ENCODE results near the gene TCHP. TPM values are rescaled to one million over a fixed set of nuclear protein-coding genes. Genes with fewer than 3 reads are reported as not detected.

The TCHP gene
- total RNA-seq, 1 donor from 2014 or later = 4.2 TPM

- H3K9me3 ChIP-seq = no peaks in the 10 kb centered on the region
- DNase-seq (ENCODE audit: low spot score in 2 of 2) = no peak
- no peak overlapping the region for H3K4me3 ChIP-seq
- peaks cover 74 to 89% of the 10 kb centered on the region in 2 donors for H3K36me3 ChIP-seq
- H3K27me3 ChIP-seq = no peaks in the 10 kb centered on the region
- H3K27ac ChIP-seq = no peak overlapping the region
- H3K4me1 ChIP-seq = no peaks in the 10 kb centered on the region
- intact Hi-C loops (cut with DNase I) = no loop called here
- TF ChIP-seq, protein P1, sequence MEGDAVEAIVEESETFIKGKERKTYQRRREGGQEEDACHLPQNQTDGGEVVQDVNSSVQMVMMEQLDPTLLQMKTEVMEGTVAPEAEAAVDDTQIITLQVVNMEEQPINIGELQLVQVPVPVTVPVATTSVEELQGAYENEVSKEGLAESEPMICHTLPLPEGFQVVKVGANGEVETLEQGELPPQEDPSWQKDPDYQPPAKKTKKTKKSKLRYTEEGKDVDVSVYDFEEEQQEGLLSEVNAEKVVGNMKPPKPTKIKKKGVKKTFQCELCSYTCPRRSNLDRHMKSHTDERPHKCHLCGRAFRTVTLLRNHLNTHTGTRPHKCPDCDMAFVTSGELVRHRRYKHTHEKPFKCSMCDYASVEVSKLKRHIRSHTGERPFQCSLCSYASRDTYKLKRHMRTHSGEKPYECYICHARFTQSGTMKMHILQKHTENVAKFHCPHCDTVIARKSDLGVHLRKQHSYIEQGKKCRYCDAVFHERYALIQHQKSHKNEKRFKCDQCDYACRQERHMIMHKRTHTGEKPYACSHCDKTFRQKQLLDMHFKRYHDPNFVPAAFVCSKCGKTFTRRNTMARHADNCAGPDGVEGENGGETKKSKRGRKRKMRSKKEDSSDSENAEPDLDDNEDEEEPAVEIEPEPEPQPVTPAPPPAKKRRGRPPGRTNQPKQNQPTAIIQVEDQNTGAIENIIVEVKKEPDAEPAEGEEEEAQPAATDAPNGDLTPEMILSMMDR (IDR thresholded peaks at IDR 0.05) = peak in 1 of 3 experiments; percentile 18
These were observed 34.0 kb downstream of the TCHP start for GRCh38 chr12:109934026-109934425.

- intact Hi-C loops (cut with DNase I) = no loop called here
- no peak for DNase-seq (ENCODE audit: low spot score in 2 of 2)
- Histone ChIP-seq H3K9me3 (no peaks in the 10 kb centered on the region), H3K27me3 (no peaks in the 10 kb centered on the region), H3K36me3 (peaks cover 59 to 69% of the 10 kb centered on the region in 2 donors), H3K4me1 (no peaks in the 10 kb centered on the region), H3K27ac (no peak overlapping the region), H3K4me3 (no peak overlapping the region)
- TF ChIP-seq, protein P1 (IDR thresholded peaks at IDR 0.05) = no peak
These were observed 37.3 kb downstream of the TCHP start for GRCh38 chr12:109937371-109937770.

GRCh38 chr12:109938947-109939346 lies 38.9 kb downstream of the TCHP start:
- no peak for DNase-seq (ENCODE audit: low spot score in 2 of 2)

GRCh38 chr12:109939504-109939903 lies 39.4 kb downstream of the TCHP start:
- Histone ChIP-seq H3K36me3 (peaks cover 42 to 49% of the 10 kb centered on the region in 2 donors), H3K9me3 (no peaks in the 10 kb centered on the region), H3K27me3 (no peaks in the 10 kb centered on the region), H3K4me3 (no peak overlapping the region), H3K4me1 (no peaks in the 10 kb centered on the region), H3K27ac (no peak overlapping the region)
- DNase-seq (ENCODE audit: low spot score in 2 of 2) = no peak
- intact Hi-C loops (cut with DNase I) = no loop called here
- TF ChIP-seq, protein P1 (IDR thresholded peaks at IDR 0.05) = no peak

More at GRCh38 chr12:109938947-109939346, 38.9 kb downstream of the TCHP start:
- intact Hi-C loops (cut with DNase I) = no loop called here
- TF ChIP-seq, protein P1 (IDR thresholded peaks at IDR 0.05) = no peak
- no peaks in the 10 kb centered on the region for H3K27me3 ChIP-seq
- no peak overlapping the region for H3K4me3 ChIP-seq
- H3K27ac ChIP-seq = no peak overlapping the region
- H3K36me3 ChIP-seq = peaks cover 48 to 54% of the 10 kb centered on the region in 2 donors
- H3K9me3 ChIP-seq = no peaks in the 10 kb centered on the region
- no peaks in the 10 kb centered on the region for H3K4me1 ChIP-seq

DNA sequence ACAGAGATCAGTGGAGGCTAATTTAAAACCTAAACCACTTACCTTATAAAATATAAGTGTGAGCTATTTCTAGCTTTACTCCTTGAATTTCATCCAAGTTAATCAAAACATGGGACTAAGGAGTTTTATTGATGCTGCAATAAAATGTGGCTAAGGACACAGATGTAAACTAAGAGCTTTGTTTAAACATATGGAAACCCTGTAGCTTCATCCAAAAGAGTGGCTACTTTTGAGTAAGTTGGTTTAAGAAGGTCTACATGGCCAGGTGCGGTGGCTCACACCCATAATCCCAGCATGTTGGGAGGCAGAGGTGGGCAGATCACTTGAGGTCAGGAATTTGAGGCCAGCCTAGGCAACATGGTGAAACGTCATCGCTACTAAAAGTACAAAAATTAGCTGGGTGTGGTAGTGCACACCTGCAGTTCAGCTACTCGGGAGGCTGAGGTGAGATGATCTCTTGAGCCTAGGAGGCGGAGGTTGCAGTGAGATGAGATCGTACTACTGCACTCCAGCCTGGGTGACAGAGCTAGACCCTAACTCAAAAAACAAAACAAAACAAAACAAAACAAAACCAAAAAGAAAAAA lies 40.4 kb downstream of the TCHP start:
- intact Hi-C loops (cut with DNase I) = no loop called here
- no peak overlapping the region for H3K27ac ChIP-seq
- H3K4me1 ChIP-seq = no peaks in the 10 kb centered on the region
- peaks cover 37 to 42% of the 10 kb centered on the region in 2 donors for H3K36me3 ChIP-seq
- DNase-seq (ENCODE audit: low spot score in 2 of 2) = no peak
- TF ChIP-seq, protein P1 (IDR thresholded peaks at IDR 0.05) = no peak
- no peak overlapping the region for H3K4me3 ChIP-seq
- no peaks in the 10 kb centered on the region for H3K9me3 ChIP-seq
- H3K27me3 ChIP-seq = no peaks in the 10 kb centered on the region

Measured in ascending aorta (tissue), 2 donors.